WI38 (cell line): Measurements from ENCODE around the gene NAT8L.

Experiments used
- H3K4me3 ChIP-seq: 2 replicates; pipeline ENCODE4 v1.5.1; 2011; ENCODE audit warnings: low read depth, mild to moderate bottlenecking, control low read depth, low read length
- CTCF ChIP-seq: IDR thresholded peaks from 2 replicates; pipeline ENCODE4 v1.5.1; 2012; ENCODE audit warnings: low read depth, mild to moderate bottlenecking, control low read depth, low read length

Gene NAT8L

DNA sequence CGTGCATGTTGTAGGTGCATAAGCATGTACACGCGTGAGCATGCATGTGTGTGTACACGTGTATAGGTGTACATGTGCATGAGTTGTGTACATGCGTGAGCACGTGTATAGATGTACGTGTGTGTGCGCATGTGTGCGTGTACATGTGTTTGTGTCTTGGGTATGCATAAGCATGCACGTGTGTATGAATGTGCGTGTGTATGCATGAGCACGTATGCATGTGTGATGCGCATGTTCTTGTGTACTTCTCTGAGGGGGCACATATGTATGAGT is 9.0 kb downstream of the NAT8L start:
- TF ChIP-seq CTCF = no peak
- H3K4me3 ChIP-seq = no peak overlapping the region

DNA sequence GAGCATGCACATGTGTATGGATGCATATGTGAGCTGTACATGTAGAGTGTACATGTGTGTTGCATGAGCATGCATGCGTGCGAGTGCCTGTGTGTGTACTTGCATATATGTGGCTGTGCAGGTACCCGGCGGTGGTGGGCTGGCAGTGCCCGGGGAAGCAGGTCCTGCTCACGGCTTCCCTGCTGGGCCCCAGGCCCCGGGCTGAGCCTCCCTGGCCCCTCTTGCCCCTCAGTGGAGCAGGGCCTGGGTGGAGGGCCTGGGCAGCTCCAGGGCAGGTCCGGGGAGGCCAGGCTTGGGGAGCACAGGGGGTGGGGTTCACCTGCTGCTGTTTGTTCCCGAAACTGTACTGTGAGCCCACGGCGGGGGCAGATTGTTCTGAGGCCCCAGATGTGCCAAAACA is 9.4 kb downstream of the NAT8L start:
- TF ChIP-seq CTCF = no peak
- no peak overlapping the region for H3K4me3 ChIP-seq

DNA sequence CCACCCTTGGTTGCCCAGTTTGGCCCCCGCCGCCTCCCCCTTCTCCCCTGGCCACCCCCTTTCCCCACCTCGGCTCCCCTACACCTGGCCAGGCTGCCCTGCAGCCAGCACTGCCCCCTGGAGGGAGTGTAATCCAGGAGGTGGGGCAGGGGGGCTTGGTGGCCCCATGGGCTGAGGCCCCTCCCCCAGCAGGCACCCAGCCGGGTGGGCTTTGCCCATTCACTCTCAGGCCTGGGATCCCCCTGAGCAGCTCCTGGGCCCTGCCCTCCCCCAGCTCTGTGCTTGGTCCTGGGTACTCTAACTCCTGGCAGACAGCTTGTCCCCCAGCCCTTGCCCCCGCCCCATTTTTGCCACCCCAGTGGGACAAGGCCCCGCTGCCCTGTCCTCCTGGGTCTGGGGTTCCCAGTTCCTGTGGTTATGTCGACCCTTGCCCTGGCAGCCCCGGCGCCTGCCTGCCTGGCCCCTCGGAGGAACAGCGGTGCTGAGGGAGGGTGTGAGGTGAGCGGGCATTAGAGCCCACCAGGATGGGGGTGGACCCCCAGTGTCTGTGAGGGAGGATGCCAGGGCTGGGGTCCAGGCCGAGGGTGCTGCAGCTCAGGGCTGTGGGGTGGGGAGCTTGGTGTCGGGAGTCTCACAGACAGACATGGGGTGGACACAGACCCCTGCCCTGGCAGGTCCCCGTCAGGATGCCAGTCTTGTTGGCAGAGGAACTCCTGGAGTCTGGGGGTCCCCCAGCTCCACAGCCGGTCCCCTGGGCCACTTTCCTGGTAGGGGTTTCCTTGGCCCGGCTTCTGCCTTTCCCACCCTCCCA is 10.2 kb downstream of the NAT8L start:
- TF ChIP-seq CTCF = no peak
- H3K4me3 ChIP-seq = no peak overlapping the region

DNA sequence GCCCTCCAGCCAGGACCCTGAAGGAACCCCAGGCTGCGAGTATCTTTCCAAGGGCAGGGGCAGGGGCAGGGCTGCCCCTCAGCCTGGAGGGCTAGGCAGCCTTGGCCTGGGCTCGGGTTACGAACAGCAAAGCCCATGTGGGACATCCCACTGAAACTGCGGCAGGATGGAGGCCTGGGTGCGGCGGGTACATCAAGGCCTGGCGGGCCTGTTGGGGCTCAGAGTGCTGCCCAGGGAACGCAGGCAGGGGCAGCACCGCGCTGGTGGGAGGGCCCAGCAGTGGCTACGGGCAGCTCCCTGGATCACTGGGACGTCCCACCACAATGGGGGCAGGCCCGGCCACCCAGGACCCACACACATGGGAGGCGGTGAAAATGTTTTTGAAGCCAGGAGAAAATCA is 10.9 kb downstream of the NAT8L start:
- TF ChIP-seq CTCF = no peak

GRCh38 chr4:2070421-2071251 is 11.5 kb downstream of the NAT8L start:
- no peak overlapping the region for H3K4me3 ChIP-seq
- no peak for TF ChIP-seq CTCF

More for the DNA sequence above, 10.9 kb downstream of the NAT8L start:
- H3K4me3 ChIP-seq = no peak overlapping the region

DNA sequence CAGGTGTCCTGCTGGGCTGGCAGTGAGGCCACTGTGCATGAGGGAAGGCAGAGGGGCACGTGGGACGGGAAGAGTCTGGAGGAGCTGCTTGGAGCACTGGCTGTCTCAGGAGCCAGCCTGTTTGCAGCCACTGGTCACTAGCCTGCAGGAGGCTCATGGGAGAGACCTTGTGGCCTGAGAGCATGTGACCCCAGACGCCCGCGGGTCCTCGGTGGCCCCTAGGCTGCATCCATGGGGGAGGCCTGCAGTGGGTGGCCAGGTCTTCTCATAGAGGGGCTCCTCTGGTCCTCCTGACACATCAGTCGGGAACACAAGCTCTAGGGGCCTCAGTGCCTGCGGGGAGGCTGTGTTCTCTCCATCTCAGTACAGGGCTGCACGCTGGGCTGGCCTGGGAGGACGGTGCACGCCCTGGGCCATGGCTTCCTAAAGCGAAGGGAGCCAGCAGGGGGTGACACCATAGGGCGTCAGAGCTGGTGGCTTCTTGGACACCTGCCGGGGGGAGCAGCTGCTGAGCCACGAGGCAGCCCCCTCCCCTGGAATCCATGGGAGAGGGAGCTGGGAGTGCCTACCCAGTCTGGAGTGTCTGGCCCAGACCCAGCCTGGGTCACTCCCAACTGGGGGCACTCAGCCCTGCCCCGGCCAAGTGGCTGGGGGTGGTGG is 12.3 kb downstream of the NAT8L start:
- no peak for TF ChIP-seq CTCF
- no peak overlapping the region for H3K4me3 ChIP-seq
